ENCODE data around the gene TEX14. TPM values are rescaled to one million over a fixed set of nuclear protein-coding genes. Genes with fewer than 3 reads are reported as not detected.

Gene TEX14
- total and polyA plus RNA-seq, 2 donors (not counting 3 experiments of a cell fraction or from before 2014, with no cell fraction given): 0.10 TPM; not detected in 1

GRCh38 chr17:58661499-58661898 is 30.3 kb downstream of the TEX14 start:
- no TSS peak for BruUV-seq (replicated peaks)
- CTCF ChIA-PET: no interaction called here
- Histone ChIP-seq H3K79me2 (ENCODE audit: control insufficient read depth, insufficient read depth, low read length) (no peaks in the 10 kb centered on the region), H3K27ac (ENCODE audit: insufficient read depth, low read depth, low read length) (no peak overlapping the region), H3K4me1 (ENCODE audit: control insufficient read depth, extremely low read depth, insufficient read depth, low read length) (peaks cover 1% of the 10 kb centered on the region), H3K9ac (replicated peaks; ENCODE audit: extremely low read depth, insufficient read depth, low read length) (no peak overlapping the region), H3K9me1 (replicated peaks; ENCODE audit: control insufficient read depth, extremely low read depth, insufficient read depth, low read length) (no peaks in the 10 kb centered on the region), H3K27me3 (ENCODE audit: control insufficient read depth in 2 of 2, insufficient read depth in 2 of 2, low read length in 2 of 2) (no peaks in the 10 kb centered on the region), H4K20me1 (replicated peaks; ENCODE audit: control insufficient read depth, extremely low read depth, insufficient read depth, low read length) (no peaks in the 10 kb centered on the region), H3K9me3 (replicated peaks; ENCODE audit: control insufficient read depth, insufficient read depth, low read length) (no peaks in the 10 kb centered on the region), H3K36me3 (ENCODE audit: control insufficient read depth in 2 of 2, extremely low read depth in 1 of 2, insufficient read depth in 2 of 2, low read length in 2 of 2) (no peaks in the 10 kb centered on the region), H3K4me2 (ENCODE audit: insufficient read depth, low read length) (no peak overlapping the region), H2AFZ (ENCODE audit: low read depth, low read length) (no peak overlapping the region), H3K4me3 (replicated peaks in 1 of 3; ENCODE audit: insufficient read depth in 1 of 3, low read depth in 1 of 3, low read length in 3 of 3) (no peak overlapping the region)
- dilution Hi-C loops (cut with MboI; ENCODE audit: extremely low pct_ligation_motif_present, low sequenced_read_pairs): no loop called here
- POLR2A ChIA-PET: interaction anchor here (6.2 kb wide), 1 partner anchor 29 kb away, joined by 105 read pairs; no protein-coding TSS in a partner anchor
- DNase-seq (ENCODE audit: low read depth, low spot score) (no peak), FAIRE-seq (no peak)
- TF ChIP-seq MAX (IDR thresholded peaks at IDR 0.05; ENCODE audit: insufficient read depth, insufficient read length): no peak
- TF ChIP-seq EZH2 (IDR thresholded peaks at IDR 0.05; ENCODE audit: borderline replicate concordance, low read depth, low read length, severe bottlenecking): no peak
- TF ChIP-seq GATA2 (IDR thresholded peaks at IDR 0.05; ENCODE audit: insufficient read depth, insufficient read length, low read depth, low read length): no peak
- TF ChIP-seq POLR2A (IDR thresholded peaks at IDR 0.05; ENCODE audit: low read depth, low read length): no peak
- no peak for TF ChIP-seq MYC (IDR thresholded peaks at IDR 0.05; ENCODE audit: low read depth, low read length)
- TF ChIP-seq POLR2AphosphoS5 (IDR thresholded peaks at IDR 0.05; ENCODE audit: insufficient read depth, low read depth, low read length): no peak
- no peak for TF ChIP-seq JUN (IDR thresholded peaks at IDR 0.05; ENCODE audit: borderline replicate concordance, insufficient read depth, insufficient read length, low read depth)
- no peak for TF ChIP-seq FOS (IDR thresholded peaks at IDR 0.05; ENCODE audit: borderline replicate concordance, insufficient read depth, low read length)
- TF ChIP-seq CTCF (IDR thresholded peaks at IDR 0.05; ENCODE audit: extremely low read depth in 1 of 2, insufficient read depth in 1 of 2, low read depth in 1 of 2, low read length in 2 of 2): no peak
- intact Hi-C loops (cut with micrococcal nuclease): no loop called here

Measured in endothelial cell of umbilical vein (primary cell).